SK-N-SH (cell line): ENCODE measurements around the gene TAOK1. TPM values are rescaled to one million over a fixed set of nuclear protein-coding genes. Genes with fewer than 3 reads are reported as not detected.

Source experiments
- CTCF ChIA-PET: fragments of 300-600, 350-600 bp; formaldehyde crosslinking; extraction: SDS; loops from one replicate; lab custom pipeline; 2021; lab: Yijun Ruan, JAX
- POLR2A ChIA-PET: fragments of 350-600 bp; sonication (Branson Sonifier 250); formaldehyde crosslinking; extraction: SDS; loops from one replicate; lab custom pipeline; 2020; ENCODE audit warnings: antibody characterized with exemption, inconsistent platforms; lab: Yijun Ruan, JAX
- DNase-seq: peaks from one replicate; pipeline ENCODE4 v3.0.0; 2012
- H2AFZ ChIP-seq: fragments of 200-600 bp; sonication (generic); 2 replicates; pipeline ENCODE4 v1.8.1; 2016; ENCODE audit warnings: antibody characterized with exemption, mild to moderate bottlenecking, low read depth
- H3F3A ChIP-seq: fragments of 200-600 bp; sonication (generic); replicated peaks from 2 replicates; pipeline ENCODE3; 2016; ENCODE audit warnings: antibody characterized with exemption, mild to moderate bottlenecking; ENCODE audit not compliant: insufficient read depth
- H3K27ac ChIP-seq, 2 experiments: fragments of 200-500 bp in 1 of 2; fragments of 200-600 bp in 1 of 2; sonication (Bioruptor generic) in 1 of 2; sonication (generic), shearing (Covaris generic) in 1 of 2; 2 replicates each; pipeline versions ENCODE4 v1.5.1 to v1.6.1; 2014 to 2016; ENCODE audit warnings: low read depth in 2 of 2, inconsistent platforms in 1 of 2, low read length in 1 of 2, mild to moderate bottlenecking in 1 of 2, mixed read lengths in 1 of 2
- H3K27me3 ChIP-seq: fragments of 200-600 bp; sonication (generic), shearing (Covaris generic); 2 replicates; pipeline ENCODE4 v1.6.1; 2016; ENCODE audit warnings: mixed run types; ENCODE audit not compliant: insufficient read depth
- H3K36me3 ChIP-seq, 2 experiments: fragments of 200-500 bp in 1 of 2; fragments of 200-600 bp in 1 of 2; sonication (Bioruptor generic) in 1 of 2; sonication (generic) in 1 of 2; replicated peaks in 1 of 2; 2 replicates each; pipeline versions ENCODE3 to v1.5.1; 2014 to 2016; ENCODE audit warnings: low read length in 1 of 2, mild to moderate bottlenecking in 1 of 2; ENCODE audit not compliant: insufficient read depth in 2 of 2, control insufficient read depth in 1 of 2
- H3K4me1 ChIP-seq, 2 experiments: fragments of 200-500 bp in 1 of 2; fragments of 200-600 bp in 1 of 2; sonication (Bioruptor generic) in 1 of 2; sonication (generic), shearing (Covaris generic) in 1 of 2; 2 replicates each; pipeline versions ENCODE4 v1.5.1 to v1.6.1; 2014 to 2016; ENCODE audit warnings: low read depth in 1 of 2, low read length in 1 of 2, mixed run types in 1 of 2; ENCODE audit not compliant: insufficient read depth in 2 of 2, control insufficient read depth in 1 of 2
- H3K4me2 ChIP-seq: fragments of 200-600 bp; sonication (generic), shearing (Covaris generic); 2 replicates; pipeline ENCODE4 v1.6.1; 2017; ENCODE audit warnings: mixed run types
- H3K4me3 ChIP-seq, 2 experiments: fragments of 200-500 bp in 1 of 2; fragments of 200-600 bp in 1 of 2; sonication (Bioruptor generic) in 1 of 2; sonication (generic), shearing (Covaris generic) in 1 of 2; 2 replicates each; pipeline versions ENCODE4 v1.5.1 to v1.8.1; 2014 to 2016; ENCODE audit warnings: low read depth in 2 of 2, inconsistent platforms in 1 of 2, low read length in 1 of 2, mild to moderate bottlenecking in 1 of 2, mixed read lengths in 1 of 2, moderate library complexity in 1 of 2
- H3K79me2 ChIP-seq: fragments of 200-600 bp; sonication (generic); 2 replicates; pipeline ENCODE4 v1.8.1; 2017; ENCODE audit warnings: mild to moderate bottlenecking; ENCODE audit not compliant: insufficient read depth
- H3K9ac ChIP-seq: fragments of 200-600 bp; sonication (generic); 2 replicates; pipeline ENCODE4 v1.6.1; 2017; ENCODE audit warnings: mixed run types
- H3K9me2 ChIP-seq: fragments of 200-600 bp; sonication (generic); 2 replicates; pipeline ENCODE4 v1.6.1; 2017; ENCODE audit warnings: mixed run types
- H3K9me3 ChIP-seq: fragments of 200-600 bp; sonication (generic); 2 replicates; pipeline ENCODE4 v1.6.1; 2017; ENCODE audit warnings: mixed run types, mild to moderate bottlenecking, moderate library complexity
- H4K20me1 ChIP-seq: fragments of 200-600 bp; sonication (generic); 2 replicates; pipeline ENCODE4 v1.6.1; 2017; ENCODE audit warnings: mild to moderate bottlenecking, mixed run types; ENCODE audit not compliant: insufficient read depth
- EZH2phosphoT487 ChIP-seq: fragments of 200-600 bp; sonication (generic); IDR thresholded peaks from 2 replicates; pipeline ENCODE4 v1.6.1; 2017; ENCODE audit warnings: low read depth, mixed run types, mild to moderate bottlenecking, antibody characterized with exemption, moderate library complexity, borderline replicate concordance
- FOSL2 ChIP-seq: IDR thresholded peaks from 2 replicates; pipeline ENCODE4 v1.4.0; 2012; ENCODE audit warnings: low read depth, mild to moderate bottlenecking, moderate library complexity, borderline replicate concordance
- FOXJ3 ChIP-seq: sonication (generic); formaldehyde crosslinking; IDR thresholded peaks from 2 replicates; pipeline ENCODE4 v1.5.1; 2020; ENCODE audit warnings: mild to moderate bottlenecking, missing genetic modification reagents
- FOXM1 ChIP-seq: IDR thresholded peaks from 2 replicates; pipeline ENCODE4 v1.4.0; 2012; ENCODE audit warnings: low read depth, mild to moderate bottlenecking
- GABPA ChIP-seq: IDR thresholded peaks from 2 replicates; pipeline ENCODE4 v1.4.0; 2012; ENCODE audit warnings: low read depth, mild to moderate bottlenecking
- RCOR1 ChIP-seq: fragments of 150-350 bp; IDR thresholded peaks from 2 replicates; pipeline ENCODE4 v1.6.1; 2017; ENCODE audit warnings: antibody characterized with exemption, low read length
- RXRA ChIP-seq: IDR thresholded peaks from 2 replicates; pipeline ENCODE4 v1.4.0; 2012; ENCODE audit warnings: low read depth, mild to moderate bottlenecking, borderline replicate concordance
- SIN3A ChIP-seq: IDR thresholded peaks from 2 replicates; pipeline ENCODE4 v1.6.1; 2012; ENCODE audit warnings: low read depth, mild to moderate bottlenecking, low read length, moderate library complexity, borderline replicate concordance
- TCF12 ChIP-seq: IDR thresholded peaks from 2 replicates; pipeline ENCODE4 v1.4.0; 2012
- TEAD4 ChIP-seq: IDR thresholded peaks from 2 replicates; pipeline ENCODE4 v1.4.0; 2012; ENCODE audit warnings: mild to moderate bottlenecking, borderline replicate concordance; ENCODE audit not compliant: insufficient read depth
- USF2 ChIP-seq: fragments of 150-350 bp; IDR thresholded peaks from 2 replicates; pipeline ENCODE4 v1.6.1; 2017; ENCODE audit warnings: antibody characterized with exemption, low read length, low read depth, borderline replicate concordance
- YY1 ChIP-seq: IDR thresholded peaks from 2 replicates; pipeline ENCODE4 v1.4.0; 2012; ENCODE audit warnings: low read depth, mild to moderate bottlenecking
- ZBTB33 ChIP-seq: IDR thresholded peaks from 2 replicates; pipeline ENCODE4 v1.4.0; 2012; ENCODE audit warnings: low read depth, borderline replicate concordance
- WGBS: methylation state at CpG from one replicate; pipeline ENCODE4 v1.1.6; 2017; ENCODE audit warnings: low lambda C conversion rate; 5-methylcytosine and 5-hydroxymethylcytosine counted together
- polyA plus RNA-seq, 3 experiments: library from polyadenylated mRNA; depleted of rRNA; stranded (reverse); fragments of >200 nt; gene quantifications; 2 replicates each; pipeline ENCODE4 v1.2.3, GENCODE V29; 2012
- TF ChIP-seq, protein P1 (sequence below): fragments of 200-600 bp; sonication (generic); IDR thresholded peaks from 2 replicates; pipeline ENCODE4 v1.6.1; 2017; ENCODE audit warnings: antibody characterized with exemption, mild to moderate bottlenecking, moderate library complexity

TAOK1 gene
- polyA plus RNA-seq, 1 of the 3 experiments (the other 2 are of a cell fraction), result 5.9 TPM

GRCh38 chr17:29582772-29583171 is 192.6 kb downstream of the TAOK1 start:
- Histone ChIP-seq H4K20me1 (peaks cover 62% of the 10 kb centered on the region), H3K9ac (no peak overlapping the region), H3K36me3 (peaks cover 9 to 45% of the 10 kb centered on the region in 2 experiments), H3F3A (peaks cover 5% of the 10 kb centered on the region), H3K27ac (no peak overlapping the region; a peak in 1 of 4 replicates), H3K79me2 (peaks cover 62% of the 10 kb centered on the region), H3K4me2 (no peak overlapping the region), H3K9me2 (no peaks in the 10 kb centered on the region), H3K4me3 (no peak overlapping the region), H3K27me3 (no peaks in the 10 kb centered on the region), H3K9me3 (no peaks in the 10 kb centered on the region), H3K4me1 (peaks cover 11 to 40% of the 10 kb centered on the region in 2 experiments; a peak in 3 of 4 replicates), H2AFZ (no peak overlapping the region)
- WGBS, result 94% methylated on average over 12 of the region's 13 CpGs
- DNase-seq, result no peak
- TF ChIP-seq, protein P1, sequence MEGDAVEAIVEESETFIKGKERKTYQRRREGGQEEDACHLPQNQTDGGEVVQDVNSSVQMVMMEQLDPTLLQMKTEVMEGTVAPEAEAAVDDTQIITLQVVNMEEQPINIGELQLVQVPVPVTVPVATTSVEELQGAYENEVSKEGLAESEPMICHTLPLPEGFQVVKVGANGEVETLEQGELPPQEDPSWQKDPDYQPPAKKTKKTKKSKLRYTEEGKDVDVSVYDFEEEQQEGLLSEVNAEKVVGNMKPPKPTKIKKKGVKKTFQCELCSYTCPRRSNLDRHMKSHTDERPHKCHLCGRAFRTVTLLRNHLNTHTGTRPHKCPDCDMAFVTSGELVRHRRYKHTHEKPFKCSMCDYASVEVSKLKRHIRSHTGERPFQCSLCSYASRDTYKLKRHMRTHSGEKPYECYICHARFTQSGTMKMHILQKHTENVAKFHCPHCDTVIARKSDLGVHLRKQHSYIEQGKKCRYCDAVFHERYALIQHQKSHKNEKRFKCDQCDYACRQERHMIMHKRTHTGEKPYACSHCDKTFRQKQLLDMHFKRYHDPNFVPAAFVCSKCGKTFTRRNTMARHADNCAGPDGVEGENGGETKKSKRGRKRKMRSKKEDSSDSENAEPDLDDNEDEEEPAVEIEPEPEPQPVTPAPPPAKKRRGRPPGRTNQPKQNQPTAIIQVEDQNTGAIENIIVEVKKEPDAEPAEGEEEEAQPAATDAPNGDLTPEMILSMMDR, result no peak
- no peak for TF ChIP-seq EZH2phosphoT487
- TF ChIP-seq RXRA, result no peak
- TF ChIP-seq RCOR1, result no peak
- TF ChIP-seq ZBTB33, result no peak
- no peak for TF ChIP-seq FOXM1
- TF ChIP-seq SIN3A, result no peak
- CTCF ChIA-PET, result interaction anchor here (1.0 to 12.7 kb wide), 5 partner anchors 9 to 511 kb away, joined by 3 to 166 read pairs (median 13); partner anchors contain the start of genes ABHD15, ANKRD13B and TP53I13
- POLR2A ChIA-PET, result interaction anchor here (1.4 kb wide), 1 partner anchor 8 kb away, joined by 3 read pairs; no protein-coding TSS in a partner anchor

- no peak overlapping the region for H3K9ac ChIP-seq
- ChIA-PET POLR2A (interaction anchor here (1.4 kb wide), 1 partner anchor 8 kb away, joined by 3 read pairs; no protein-coding TSS in a partner anchor), CTCF (interaction anchor here (0.6 to 12.7 kb wide), 6 partner anchors 8 to 921 kb away, joined by 3 to 166 read pairs (median 3); partner anchors contain the start of genes ABHD15, ANKRD13B and TP53I13)
- no peaks in the 10 kb centered on the region for H3K9me3 ChIP-seq
- 90% methylated on average over 9 of the region's 16 CpGs for WGBS
- peaks cover 70% of the 10 kb centered on the region for H4K20me1 ChIP-seq
- peaks cover 70% of the 10 kb centered on the region for H3K79me2 ChIP-seq
- peaks cover 5% of the 10 kb centered on the region for H3F3A ChIP-seq
- H3K4me2 ChIP-seq, result no peak overlapping the region
- H3K4me3 ChIP-seq, result no peak overlapping the region
- H3K27me3 ChIP-seq, result no peaks in the 10 kb centered on the region
- H3K36me3 ChIP-seq, result peaks cover 5 to 39% of the 10 kb centered on the region in 2 experiments
- H3K4me1 ChIP-seq, result peaks cover 12 to 46% of the 10 kb centered on the region in 2 experiments; a peak in 3 of 4 replicates
- no peak overlapping the region; a peak in 1 of 4 replicates for H3K27ac ChIP-seq
- H2AFZ ChIP-seq, result no peak overlapping the region
- no peaks in the 10 kb centered on the region for H3K9me2 ChIP-seq
- DNase-seq, result peak; percentile 23
- TF ChIP-seq, protein P1, result no peak
- TF ChIP-seq RXRA (no peak), TEAD4 (no peak), YY1 (no peak), GABPA (no peak), USF2 (no peak), RCOR1 (no peak), ZBTB33 (no peak), FOXJ3 (CRISPR knock-in tag) (no peak), TCF12 (no peak), FOSL2 (no peak)
These were observed 193.4 kb downstream of the TAOK1 start for GRCh38 chr17:29583324-29584248.
